ENCODE results near the gene SREBF2. TPM values are rescaled to one million over a fixed set of nuclear protein-coding genes. Genes with fewer than 3 reads are reported as not detected.

SREBF2 gene
- total and polyA plus RNA-seq, 10 of the 15 experiments (the other 5 are each of a cell fraction or from before 2014, with no cell fraction given) = 2.4 to 177 (median 78.8) TPM

DNA sequence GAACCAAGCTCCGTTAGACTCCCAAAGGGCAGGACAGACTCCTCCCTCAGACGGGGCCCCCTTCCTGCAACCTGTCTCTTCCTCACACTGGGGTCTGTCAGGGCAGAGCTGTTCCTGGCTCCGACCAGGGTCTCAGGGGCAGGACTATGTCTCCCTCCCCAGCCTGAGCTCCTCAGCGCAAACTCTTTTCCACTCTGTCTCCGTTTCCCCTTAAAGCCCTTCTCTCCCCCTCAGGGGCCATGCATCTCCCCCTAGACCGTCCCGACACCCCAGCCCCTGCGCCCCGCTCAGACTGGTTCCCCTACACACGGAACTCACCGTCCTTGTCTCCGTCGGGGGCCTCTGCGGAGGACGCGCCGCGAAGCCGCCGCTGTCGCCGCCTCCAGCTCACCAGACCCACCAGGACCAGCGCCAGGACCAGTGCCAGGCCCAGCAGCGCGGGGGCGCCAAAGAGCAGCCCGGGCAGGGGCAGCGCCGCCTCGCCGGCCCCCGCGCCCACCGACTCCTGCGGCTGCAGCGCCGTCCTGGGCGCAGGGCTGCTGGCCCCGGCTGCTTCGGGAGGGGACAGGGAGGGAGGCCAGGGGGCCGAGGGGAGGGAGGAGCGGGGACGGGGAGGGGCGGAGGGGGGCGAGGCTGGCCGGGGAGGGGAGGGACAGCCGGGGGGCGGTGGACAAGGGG is 93.0 kb downstream of the SREBF2 start (continued):
- TF ChIP-seq CBX3 (IDR thresholded peaks at IDR 0.05; ENCODE audit: borderline replicate concordance, low read depth) = no peak
- TF ChIP-seq E2F4 (IDR thresholded peaks at IDR 0.05; ENCODE audit: low read depth, low read length) = no peak
- TF ChIP-seq MYC (IDR thresholded peaks at IDR 0.05; ENCODE audit: insufficient read depth, insufficient read length, insufficient replicate concordance, low read length, severe bottlenecking) = no peak
- TF ChIP-seq CREB1 (IDR thresholded peaks at IDR 0.05; ENCODE audit: low read depth) = no peak
- no peak for TF ChIP-seq PRDM15 (CRISPR knock-in tag; IDR thresholded peaks at IDR 0.05)
- no peak for TF ChIP-seq RBBP5 (conservative IDR thresholded peaks at IDR 0.05)
- no peak; the same call in 1 of the 2 replicates for TF ChIP-seq RB1 (IDR thresholded peaks at IDR 0.05; ENCODE audit: borderline replicate concordance)
- no peak for TF ChIP-seq BMI1 (IDR thresholded peaks at IDR 0.05; ENCODE audit: borderline replicate concordance)
- peak; percentile 18; the same call in 1 of the 2 replicates for TF ChIP-seq ZNF24 (IDR thresholded peaks at IDR 0.05)
- no peak for TF ChIP-seq MXI1 (IDR thresholded peaks at IDR 0.05; ENCODE audit: low read depth, low read length)
- TF ChIP-seq, protein P1, sequence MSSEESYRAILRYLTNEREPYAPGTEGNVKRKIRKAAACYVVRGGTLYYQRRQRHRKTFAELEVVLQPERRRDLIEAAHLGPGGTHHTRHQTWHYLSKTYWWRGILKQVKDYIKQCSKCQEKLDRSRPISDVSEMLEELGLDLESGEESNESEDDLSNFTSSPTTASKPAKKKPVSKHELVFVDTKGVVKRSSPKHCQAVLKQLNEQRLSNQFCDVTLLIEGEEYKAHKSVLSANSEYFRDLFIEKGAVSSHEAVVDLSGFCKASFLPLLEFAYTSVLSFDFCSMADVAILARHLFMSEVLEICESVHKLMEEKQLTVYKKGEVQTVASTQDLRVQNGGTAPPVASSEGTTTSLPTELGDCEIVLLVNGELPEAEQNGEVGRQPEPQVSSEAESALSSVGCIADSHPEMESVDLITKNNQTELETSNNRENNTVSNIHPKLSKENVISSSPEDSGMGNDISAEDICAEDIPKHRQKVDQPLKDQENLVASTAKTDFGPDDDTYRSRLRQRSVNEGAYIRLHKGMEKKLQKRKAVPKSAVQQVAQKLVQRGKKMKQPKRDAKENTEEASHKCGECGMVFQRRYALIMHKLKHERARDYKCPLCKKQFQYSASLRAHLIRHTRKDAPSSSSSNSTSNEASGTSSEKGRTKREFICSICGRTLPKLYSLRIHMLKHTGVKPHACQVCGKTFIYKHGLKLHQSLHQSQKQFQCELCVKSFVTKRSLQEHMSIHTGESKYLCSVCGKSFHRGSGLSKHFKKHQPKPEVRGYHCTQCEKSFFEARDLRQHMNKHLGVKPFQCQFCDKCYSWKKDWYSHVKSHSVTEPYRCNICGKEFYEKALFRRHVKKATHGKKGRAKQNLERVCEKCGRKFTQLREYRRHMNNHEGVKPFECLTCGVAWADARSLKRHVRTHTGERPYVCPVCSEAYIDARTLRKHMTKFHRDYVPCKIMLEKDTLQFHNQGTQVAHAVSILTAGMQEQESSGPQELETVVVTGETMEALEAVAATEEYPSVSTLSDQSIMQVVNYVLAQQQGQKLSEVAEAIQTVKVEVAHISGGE (CRISPR knock-in tag; IDR thresholded peaks at IDR 0.05) = no peak
- no peak for TF ChIP-seq SP1 (IDR thresholded peaks at IDR 0.05; ENCODE audit: low read depth, low read length)
- no peak for TF ChIP-seq KLF5 (IDR thresholded peaks at IDR 0.05; ENCODE audit: partially characterized antibody)
- TF ChIP-seq, protein P2, sequence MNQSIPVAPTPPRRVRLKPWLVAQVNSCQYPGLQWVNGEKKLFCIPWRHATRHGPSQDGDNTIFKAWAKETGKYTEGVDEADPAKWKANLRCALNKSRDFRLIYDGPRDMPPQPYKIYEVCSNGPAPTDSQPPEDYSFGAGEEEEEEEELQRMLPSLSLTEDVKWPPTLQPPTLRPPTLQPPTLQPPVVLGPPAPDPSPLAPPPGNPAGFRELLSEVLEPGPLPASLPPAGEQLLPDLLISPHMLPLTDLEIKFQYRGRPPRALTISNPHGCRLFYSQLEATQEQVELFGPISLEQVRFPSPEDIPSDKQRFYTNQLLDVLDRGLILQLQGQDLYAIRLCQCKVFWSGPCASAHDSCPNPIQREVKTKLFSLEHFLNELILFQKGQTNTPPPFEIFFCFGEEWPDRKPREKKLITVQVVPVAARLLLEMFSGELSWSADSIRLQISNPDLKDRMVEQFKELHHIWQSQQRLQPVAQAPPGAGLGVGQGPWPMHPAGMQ (IDR thresholded peaks at IDR 0.05; ENCODE audit: borderline replicate concordance) = no peak
- TF ChIP-seq KAT2A (conservative IDR thresholded peaks at IDR 0.05; ENCODE audit: control insufficient read depth, low read depth, low read length) = no peak
- no peak for TF ChIP-seq ZNF207 (IDR thresholded peaks at IDR 0.05; ENCODE audit: borderline replicate concordance)
- no peak for TF ChIP-seq ZNF217 (IDR thresholded peaks at IDR 0.05)
- TF ChIP-seq, protein P3, sequence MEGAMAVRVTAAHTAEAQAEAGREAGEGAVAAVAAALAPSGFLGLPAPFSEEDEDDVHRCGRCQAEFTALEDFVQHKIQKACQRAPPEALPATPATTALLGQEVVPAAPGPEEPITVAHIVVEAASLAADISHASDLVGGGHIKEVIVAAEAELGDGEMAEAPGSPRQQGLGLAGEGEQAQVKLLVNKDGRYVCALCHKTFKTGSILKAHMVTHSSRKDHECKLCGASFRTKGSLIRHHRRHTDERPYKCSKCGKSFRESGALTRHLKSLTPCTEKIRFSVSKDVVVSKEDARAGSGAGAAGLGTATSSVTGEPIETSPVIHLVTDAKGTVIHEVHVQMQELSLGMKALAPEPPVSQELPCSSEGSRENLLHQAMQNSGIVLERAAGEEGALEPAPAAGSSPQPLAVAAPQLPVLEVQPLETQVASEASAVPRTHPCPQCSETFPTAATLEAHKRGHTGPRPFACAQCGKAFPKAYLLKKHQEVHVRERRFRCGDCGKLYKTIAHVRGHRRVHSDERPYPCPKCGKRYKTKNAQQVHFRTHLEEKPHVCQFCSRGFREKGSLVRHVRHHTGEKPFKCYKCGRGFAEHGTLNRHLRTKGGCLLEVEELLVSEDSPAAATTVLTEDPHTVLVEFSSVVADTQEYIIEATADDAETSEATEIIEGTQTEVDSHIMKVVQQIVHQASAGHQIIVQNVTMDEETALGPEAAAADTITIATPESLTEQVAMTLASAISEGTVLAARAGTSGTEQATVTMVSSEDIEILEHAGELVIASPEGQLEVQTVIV (IDR thresholded peaks at IDR 0.05; ENCODE audit: borderline replicate concordance, partially characterized antibody) = no peak
